ENCODE data around the gene PTPN11.
"Not testable (repeated sequence)": the region's sequence is repeated elsewhere in the genome, so short reads cannot be mapped to it uniquely, and the experiment has no call there.

Gene PTPN11

DNA sequence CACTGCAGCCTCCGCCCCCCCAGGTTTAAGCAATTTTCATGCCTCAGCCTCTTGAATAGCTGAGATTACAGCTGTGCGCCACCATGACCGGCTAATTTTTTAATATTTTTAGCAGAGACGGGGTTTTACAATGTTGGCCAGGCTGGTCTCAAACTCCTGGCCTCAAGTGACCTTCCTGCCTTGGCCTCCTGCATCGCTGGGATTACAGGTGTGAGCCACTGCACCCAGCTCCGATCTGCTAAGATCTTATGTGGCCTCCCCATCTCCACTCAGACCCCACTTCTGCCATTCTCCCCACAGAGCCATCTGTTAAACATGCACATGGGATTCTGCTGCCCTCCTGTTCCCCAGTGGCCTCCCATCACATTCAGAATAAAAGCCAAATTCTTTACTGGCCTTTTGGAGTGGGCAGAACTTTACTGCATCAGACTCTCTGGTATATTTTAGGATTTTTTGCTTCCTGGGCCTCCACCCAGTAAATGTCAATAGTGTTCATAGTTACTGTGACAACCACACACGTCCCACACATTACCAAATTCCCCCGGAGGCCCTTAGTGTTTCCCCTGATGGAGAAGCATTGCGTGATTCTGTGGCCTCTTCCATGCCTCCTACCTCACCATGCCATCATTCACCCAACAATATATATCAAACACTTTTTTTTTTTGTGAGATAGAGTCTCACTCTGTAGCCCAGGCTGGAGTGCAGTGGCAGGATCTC lies 96.3 kb downstream of the PTPN11 start:
- DNase-seq (ENCODE audit: low read depth in 2 of 2): no peak

DNA sequence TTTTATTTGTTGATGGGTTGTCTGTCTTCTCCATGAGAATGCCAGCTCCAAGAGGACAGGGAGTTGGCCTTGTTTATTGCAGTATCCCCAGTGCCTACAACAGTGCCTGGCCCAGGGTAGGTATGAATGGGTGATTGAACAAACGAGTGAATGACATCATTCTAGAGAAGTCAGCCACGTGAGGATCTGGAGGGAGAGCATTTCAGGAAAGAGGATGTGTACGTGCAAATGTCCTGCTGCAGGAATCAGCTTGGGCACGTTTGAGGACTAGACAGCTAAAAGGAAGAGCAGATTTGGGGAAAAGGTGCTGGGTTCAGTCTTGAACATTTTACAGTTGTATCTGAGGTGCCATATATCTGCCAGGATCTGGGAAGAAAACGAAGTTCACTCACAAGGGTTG lies 97.1 kb downstream of the PTPN11 start:
- no peak for DNase-seq (ENCODE audit: low read depth in 2 of 2)

DNA sequence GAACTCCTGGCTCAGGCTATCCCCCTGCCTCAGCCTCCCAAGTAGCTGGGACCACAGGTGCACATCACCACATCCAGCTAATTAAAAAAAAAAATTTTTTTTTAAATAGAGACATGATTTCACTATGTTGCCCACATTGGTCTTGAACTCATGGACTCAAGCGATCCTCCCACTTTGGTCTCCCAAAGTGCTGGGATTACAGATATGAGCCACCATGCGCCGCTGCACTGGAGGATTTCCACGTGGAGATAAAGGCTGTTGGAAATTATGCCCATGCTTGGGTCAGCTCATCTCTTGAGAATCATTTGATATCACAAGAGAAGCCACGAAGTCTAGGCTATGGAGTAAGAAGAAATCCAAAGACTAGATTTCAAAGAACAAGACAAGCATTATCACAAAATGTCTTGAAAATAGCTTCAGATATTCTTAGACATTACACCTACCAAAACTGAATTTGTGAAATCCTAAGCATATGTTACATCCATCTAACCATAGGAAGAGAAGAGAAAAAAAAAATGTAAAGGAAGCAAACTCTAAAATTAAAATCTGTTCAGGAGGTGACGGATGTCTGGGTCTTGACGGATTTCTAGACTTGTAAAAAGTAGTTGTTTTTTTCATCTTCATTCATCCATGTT lies 99.1 kb downstream of the PTPN11 start:
- DNase-seq (ENCODE audit: low read depth in 2 of 2): no peak

DNA sequence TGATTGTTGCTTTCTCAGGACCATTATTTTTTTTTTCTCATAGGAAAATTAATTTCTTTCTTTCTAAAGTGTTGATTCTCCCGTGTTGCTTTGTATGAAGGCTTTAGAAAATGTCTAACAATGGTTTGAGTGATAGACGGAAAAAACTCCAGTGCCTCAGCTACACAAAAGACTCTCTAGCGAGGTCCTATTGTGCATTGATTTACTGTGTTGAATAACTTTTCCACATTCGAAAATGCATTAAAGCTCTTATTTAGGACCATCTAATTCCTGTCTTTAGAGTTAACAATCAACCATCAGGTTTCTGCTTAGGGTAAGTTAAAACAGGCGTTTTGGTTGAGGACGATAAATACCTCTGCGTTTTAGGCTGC lies 99.6 kb downstream of the PTPN11 start:
- no peak for DNase-seq (ENCODE audit: low read depth in 2 of 2)

DNA sequence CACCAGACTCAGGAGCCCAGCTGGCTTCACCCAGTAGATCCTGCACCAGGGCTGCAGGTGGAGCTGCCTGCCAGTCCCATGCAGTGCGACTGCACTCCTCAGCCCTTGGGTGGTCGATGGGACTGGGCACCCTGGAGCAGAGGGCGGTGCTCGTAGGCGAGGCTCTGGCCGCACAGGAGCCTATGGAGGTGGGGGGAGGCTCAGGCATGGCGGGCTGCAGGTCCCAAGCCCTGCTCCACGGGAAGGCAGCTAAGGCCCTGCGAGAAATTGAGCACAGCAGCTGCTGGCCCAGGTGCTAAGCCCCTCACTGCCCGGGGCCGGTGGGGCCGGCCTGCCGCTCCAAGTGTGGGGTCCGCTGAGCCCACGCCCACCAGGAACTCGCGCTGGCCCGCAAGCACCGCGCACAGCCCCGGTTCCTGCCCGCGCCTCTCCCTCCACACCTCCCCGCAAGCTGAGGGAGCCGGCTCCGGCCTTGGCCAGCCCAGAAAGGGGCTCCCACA lies 101.1 kb downstream of the PTPN11 start:
- not testable (repeated sequence) for DNase-seq (ENCODE audit: low read depth in 2 of 2)

DNA sequence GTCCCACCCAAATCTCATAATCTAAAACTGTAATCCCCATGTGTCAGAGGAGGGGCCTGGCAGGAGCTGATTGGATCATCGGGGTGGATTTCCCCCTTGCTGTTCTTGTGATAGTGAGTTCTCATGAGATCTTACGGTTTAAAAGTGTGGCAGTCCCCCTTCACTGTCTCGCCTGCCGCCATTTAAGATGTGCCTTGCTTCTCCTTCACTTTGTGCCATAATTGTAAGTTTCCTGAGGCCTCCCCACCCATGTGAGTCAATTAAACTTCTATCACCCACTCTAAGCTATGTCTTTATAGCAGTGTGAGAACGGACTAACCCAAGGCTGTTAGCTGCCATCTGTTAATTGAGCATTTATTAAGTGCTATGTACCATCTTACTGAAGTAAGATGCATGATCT lies 105.1 kb downstream of the PTPN11 start:
- DNase-seq (ENCODE audit: low read depth in 2 of 2): no peak

DNA sequence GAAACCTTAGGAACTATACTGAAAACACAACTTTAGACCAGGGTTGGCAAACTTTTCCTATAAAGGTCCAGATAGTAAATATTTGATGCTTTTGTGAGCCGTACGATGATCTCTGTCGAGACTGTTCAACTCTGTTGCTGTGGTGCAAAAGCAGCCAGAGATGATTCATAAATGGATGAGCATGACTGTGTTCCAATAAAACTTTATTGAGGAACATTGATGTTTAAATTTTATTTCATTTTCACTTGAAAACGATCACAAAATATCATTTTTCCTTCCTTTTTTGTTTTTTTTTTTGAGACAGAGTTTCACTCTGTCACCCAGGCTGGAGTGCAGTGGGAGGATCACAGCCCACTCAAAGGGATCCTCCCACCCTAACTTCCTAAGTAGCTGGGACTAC lies 105.5 kb downstream of the PTPN11 start:
- no peak for DNase-seq (ENCODE audit: low read depth in 2 of 2)

DNA sequence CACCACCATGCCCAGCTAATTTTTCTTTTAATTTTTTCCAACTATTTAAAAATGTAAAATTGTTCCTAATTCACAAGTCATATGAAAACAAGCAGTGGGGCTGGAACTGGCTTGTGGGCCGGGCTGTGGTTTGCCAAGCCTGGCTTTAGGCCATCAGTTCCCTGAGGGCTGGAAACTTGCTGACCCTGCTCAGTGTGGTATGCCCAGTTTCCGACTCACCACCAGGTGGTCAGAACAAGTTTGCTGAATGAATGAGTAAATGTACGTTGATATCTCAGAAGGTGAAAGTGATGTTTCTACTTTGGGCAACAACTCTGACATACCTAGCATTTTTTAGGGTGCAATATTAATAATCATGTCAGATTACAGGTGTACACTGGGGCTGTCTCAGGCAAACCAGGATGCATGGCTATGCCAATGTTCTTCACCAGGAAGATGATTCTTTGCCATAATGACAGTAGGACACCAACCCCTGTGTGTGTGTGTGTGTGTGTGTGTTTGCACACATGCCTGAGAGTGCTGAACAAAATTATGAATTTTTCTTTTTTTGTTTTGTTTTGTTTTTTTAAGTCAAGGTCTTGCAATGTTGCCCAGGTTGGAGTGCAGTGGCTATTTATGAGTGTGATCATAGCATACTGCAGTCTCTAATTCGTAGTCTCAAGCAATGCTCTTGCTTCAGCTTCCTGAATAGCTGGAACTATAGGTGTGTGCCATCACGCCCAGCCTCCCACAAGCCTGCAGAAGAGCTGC lies 106.1 kb downstream of the PTPN11 start:
- no peak for DNase-seq (ENCODE audit: low read depth in 2 of 2)

DNA sequence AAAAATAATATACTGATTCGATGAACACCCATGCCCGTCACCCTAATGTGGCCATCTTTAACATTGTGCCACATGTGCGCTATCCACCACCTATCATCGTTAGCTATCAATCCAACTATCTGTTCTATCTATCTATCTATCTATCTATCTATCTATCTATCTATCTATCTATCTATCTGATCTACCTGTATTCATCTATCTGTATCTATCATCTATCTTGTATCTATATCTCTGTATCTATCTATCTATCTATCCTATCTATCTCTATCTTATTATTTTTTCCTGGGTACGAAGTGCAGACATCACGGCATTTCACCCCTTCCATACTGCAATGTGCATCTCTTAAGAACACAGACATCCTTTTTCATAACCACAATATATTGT lies 106.7 kb downstream of the PTPN11 start:
- DNase-seq (ENCODE audit: low read depth in 2 of 2): no peak

DNA sequence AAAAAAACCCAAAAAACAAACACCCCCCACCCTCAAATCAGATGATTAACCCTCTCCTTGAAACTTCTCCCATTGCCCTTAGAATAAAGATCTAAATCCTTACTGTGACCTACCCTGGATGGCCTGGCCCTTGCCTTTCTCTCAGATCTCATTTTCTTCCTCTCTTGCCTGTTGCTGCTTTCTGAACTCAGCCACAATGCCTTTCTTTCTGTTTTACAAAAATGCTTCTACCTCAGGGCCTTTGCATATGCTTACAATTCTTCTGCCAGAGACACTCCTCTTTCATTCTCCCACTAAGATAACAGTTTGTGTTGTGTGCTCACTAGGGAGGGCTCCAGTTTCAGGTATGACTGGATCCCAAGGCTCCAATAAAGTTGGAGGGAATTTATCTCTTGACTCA lies 108.3 kb downstream of the PTPN11 start:
- no peak for DNase-seq (ENCODE audit: low read depth in 2 of 2)

DNA sequence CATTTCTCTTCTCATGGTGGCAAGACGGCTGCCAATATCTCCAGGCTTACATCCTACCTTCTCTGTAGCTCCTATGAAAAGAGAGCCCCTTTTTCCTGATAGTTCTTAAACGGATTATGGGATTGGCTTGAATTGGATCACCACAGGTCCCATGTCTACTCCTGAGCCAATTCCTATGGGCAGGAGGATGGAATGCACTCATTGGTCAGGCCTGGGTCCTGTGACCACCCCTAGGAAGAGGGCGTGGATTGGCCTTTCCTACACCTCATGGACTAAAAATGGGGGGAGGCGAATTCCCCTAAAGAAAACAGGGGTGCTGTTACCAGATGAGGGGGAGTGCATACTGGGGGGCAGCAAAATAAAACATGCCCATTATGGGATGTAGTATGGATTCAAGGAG lies 108.8 kb downstream of the PTPN11 start:
- DNase-seq (ENCODE audit: low read depth in 2 of 2): no peak

DNA sequence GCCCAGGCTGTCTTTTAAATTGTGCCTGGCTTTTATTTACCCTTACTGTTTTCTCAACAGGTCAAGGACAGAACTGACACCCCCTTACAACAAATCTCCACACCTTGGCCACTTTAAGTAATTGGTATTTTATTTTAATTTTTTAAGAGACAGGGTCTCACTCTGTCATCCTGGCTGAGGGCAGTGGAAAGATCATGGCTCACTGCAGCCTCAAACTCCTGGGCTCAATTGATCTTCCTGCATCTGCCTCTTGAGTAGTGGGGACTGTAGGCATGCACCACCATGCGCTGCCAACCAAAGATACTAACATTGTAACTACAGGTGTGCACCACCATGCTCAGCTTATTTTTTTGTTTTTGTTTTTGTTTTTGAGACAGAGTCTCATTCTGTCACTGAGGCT lies 109.8 kb downstream of the PTPN11 start:
- no peak for DNase-seq (ENCODE audit: low read depth in 2 of 2)

DNA sequence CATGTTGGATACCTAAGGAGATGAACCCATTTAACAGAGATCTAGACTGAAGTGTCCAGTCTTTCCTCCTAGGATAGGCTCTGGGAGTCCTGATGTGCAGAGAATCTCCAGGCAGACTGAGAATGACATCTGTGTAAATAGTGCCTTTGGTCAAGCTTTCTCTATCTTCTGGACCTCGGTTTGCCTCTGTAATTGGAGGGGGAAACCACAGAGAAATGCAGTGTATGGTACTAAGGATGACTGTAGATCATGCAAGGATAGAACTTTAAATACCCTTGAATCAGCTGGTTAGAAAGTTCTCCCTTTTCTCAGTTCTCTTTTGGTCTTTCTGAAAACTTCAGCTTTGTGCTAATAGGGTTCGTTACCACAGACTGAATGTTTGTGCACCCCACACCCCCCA lies 112.2 kb downstream of the PTPN11 start:
- DNase-seq (ENCODE audit: low read depth in 2 of 2): no peak

DNA sequence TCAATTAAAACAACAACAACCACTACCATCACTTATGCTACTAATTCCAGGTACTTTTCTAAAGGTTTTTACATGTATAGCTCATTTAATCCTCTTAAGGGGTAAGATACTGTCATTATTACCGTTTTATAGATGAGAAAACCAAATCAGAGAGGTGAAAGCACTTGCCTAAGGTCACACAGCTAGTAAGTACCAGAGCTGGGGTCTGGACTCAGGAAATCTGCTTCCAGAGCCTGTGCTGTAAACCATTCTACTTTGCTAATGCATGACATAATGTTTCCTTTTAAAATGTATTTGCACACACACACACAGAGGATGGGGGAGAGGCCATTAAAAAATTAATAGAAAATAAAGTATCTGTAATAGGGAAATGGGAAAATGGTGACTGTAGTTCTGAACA lies 113.4 kb downstream of the PTPN11 start:
- DNase-seq (ENCODE audit: low read depth in 2 of 2): no peak

DNA sequence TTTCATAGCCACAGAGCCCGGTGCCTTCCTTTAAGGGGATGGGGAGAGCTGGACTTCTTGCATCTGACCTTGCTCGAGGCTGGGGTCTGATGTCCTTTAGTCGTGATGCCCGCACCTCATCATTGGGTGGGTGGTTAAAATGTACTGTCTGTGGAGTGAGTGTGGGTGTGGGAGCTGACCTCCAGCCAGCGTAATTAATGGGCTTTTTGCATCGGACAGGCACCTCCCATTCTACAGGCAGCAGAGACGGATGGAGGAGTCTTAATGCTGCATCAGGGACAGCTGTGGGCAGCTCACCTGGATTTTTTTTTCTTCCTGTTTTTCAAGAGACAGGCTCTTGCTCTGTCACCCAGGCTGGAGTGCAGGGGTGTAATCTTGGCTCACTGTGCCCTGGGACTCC lies 114.8 kb downstream of the PTPN11 start:
- DNase-seq (ENCODE audit: low read depth in 2 of 2): no peak

DNA sequence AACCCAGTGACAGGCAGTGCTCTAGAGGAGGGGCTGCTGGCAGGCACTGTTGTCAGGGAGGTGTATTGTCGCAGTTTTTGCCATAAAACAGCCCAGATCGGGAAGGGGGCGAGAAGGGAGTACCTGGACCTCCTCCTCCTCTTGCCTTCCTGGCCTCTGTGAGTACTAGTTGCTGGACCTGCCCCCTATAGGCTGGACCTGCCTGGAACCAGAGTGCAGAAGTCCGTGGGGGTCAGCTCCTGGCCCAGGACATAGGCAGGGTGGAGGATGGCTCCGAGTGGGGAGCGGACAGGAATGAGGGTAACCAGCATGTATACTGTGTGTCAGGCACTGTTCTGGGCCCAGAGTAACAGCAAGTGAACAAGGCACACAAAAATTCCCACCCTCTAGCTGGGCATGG lies 116.3 kb downstream of the PTPN11 start:
- no peak for DNase-seq (ENCODE audit: low read depth in 2 of 2)

DNA sequence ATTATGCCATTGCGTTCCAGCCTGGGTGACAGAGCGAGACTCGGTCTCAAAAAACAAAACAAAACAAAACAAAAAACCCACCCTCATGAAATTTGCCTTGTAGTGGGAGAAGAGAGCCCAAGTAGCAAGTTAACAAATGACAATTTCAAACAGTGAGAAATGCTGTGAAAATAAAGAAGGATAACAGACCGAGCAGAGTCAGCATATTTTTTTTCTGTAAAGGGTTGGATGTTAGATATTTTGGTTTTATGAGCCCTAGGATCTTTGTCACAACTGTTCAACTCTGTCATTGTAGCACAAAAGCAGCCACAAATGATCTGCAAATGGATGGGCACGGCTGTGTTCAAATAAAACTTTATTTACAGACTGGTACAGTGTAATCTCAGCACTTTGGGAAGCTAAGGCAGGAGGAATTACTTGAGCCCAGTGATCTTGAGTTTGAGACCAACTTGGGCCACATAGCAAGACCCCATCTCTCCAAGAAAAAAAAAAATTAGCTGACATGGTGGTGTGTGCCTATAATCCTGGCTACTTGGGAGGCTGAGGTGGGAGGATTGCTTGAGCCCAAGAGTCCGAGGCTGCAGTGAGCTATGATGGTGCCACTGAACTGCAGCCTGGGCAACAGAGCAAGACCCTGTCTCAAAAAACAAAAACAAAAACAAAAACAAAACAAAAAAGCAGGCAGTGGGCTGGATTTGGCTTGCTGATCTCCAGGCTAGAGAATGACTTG lies 117.1 kb downstream of the PTPN11 start:
- DNase-seq (ENCODE audit: low read depth in 2 of 2): no peak

DNA sequence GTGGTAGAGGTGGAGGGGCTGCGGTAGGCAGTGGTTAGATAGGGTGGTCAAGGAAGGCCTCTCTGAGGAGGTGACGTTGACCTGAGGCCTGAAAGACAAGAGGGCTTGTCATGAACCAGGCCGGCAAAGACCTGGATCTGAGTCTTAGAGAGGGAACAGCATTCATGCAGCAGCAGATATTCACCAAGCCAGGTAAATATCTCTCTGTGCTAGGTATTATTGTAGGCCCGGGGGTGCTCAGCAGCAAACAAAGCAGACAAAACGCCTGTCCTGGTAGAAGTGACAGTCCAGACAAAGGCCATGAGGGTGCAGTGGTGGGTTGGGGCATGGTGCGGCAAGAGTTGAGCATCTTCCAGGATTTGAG lies 117.6 kb downstream of the PTPN11 start:
- DNase-seq (ENCODE audit: low read depth in 2 of 2): no peak

DNA sequence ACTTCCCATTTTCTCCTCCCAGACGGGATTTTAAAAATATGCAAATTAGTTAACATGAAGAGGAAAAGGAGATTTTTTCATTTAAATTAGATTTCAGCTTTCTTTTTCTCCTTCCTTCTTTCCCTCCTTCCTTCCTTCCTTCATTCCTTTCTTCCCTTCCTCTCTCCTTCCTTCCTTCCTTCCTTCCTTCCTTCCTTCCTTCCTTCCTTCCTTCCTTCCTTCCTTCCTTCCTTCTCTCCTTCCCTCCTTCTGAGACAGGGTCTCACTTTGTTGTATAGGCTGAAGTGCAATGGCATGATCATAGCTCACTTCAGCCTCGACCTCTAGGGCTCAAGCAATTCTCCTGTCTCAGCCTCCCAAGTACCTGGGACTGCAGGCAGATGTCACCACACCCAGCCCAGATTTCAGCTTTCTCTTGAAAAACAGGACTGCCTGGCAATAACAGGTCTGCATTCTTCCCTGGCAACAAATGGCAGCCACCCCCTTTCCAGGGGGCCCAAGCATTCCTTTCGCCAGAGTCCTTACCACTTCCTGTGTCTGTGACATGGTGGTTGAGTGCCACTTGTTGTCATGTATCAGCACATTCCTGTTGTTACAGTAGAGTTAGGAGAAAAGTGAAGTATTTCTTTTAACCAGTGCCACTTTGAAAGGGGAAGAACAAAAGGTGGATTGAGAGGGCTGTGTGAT lies 119.1 kb downstream of the PTPN11 start:
- no peak for DNase-seq (ENCODE audit: low read depth in 2 of 2)

DNA sequence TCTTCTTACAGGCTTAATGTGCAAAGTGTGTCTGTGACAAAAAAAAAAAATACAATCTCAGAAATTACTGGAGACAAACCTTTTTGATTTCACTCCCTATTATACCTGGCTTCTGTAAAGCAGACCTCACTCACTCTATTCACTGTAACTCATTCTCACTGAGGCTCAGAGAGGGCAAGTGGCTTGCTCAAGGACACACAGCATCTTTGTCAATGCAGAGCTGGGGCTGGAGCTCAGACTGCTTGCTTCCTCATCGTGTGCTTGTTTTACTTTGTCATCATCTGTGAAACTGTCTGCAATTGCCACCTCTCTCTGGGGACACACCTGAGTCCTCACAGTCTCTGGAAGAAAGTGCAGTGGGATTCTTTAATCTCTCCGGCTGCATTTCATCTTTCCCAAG lies 120.0 kb downstream of the PTPN11 start:
- no peak for DNase-seq (ENCODE audit: low read depth in 2 of 2)

DNA sequence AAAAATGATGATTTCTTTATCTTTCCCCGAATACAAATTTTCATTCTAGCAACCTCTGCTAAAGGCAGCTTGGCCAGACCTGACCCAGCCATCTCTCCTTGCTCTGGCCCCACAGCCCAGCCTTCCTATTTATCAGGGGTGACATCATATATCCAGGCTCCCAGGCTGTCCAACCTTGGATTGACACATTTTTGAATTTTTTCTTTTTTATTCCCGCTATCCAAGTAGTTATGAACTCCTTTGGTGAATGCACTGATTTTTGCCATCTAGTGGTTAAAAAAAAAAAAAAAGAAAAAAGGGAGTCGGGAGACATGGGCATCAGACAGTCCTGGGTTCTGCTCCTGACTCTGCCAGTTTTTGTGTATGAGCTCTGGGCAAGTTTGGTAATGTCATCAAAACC lies 120.5 kb downstream of the PTPN11 start:
- no peak for DNase-seq (ENCODE audit: low read depth in 2 of 2)

DNA sequence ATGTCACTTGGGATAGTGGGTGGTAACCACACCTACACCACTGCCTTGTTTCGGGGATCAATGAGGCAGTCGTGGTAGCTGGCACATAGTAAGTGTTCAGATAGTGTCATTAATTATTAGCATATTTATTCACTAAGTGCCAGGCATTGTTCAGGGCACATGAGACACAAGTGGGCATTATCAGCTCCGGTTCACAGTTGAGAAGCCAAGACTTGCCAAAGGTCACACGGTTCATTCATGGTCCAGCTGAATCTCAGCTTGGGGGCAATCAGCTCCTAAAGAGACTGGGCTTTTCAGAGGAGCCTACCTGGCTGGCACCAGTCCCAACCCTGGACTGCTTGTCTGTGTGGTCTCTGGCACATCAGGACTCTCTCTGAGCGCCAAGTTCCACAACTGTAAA lies 121.3 kb downstream of the PTPN11 start:
- no peak for DNase-seq (ENCODE audit: low read depth in 2 of 2)

Data from stimulated activated CD4-positive, alpha-beta T cell treated with anti-CD3 and anti-CD28 coated beads, Interleukin-15, amount 100 ng/mL, for 48 hours (primary cell).